ENCODE data around the gene APBA2. TPM values are rescaled to one million over a fixed set of nuclear protein-coding genes. Genes with fewer than 3 reads are reported as not detected.
A peak's percentile ranks its signal among the peaks of the same experiment; 100 is the strongest.

The APBA2 gene
- total RNA-seq, 1 donor from 2014 or later, result 35.8 TPM

GRCh38 chr15:28887339-28888174 lies 1.8 kb downstream of the APBA2 start:
- H3K36me3 Mint-ChIP-seq, result peaks cover 13% of the 10 kb centered on the region
- H3K4me2 ChIP-seq, result peak overlapping the region; percentile 86
- peak overlapping the region; percentile 56 for H3K4me3 ChIP-seq
- peaks cover 25% of the 10 kb centered on the region for H3K27me3 ChIP-seq
- peaks cover 60% of the 10 kb centered on the region for H3K79me2 ChIP-seq (ENCODE audit: low read depth)
- peaks cover 7% of the 10 kb centered on the region for H3K27me3 Mint-ChIP-seq (ENCODE audit: insufficient read depth, low read depth)
- no peak overlapping the region for H3K27ac ChIP-seq
- H3K4me3 Mint-ChIP-seq, result peak overlapping the region; percentile 89
- no peak overlapping the region for H3K9ac ChIP-seq
- peaks cover 40% of the 10 kb centered on the region for H3K4me1 Mint-ChIP-seq
- no peaks in the 10 kb centered on the region for H3K36me3 ChIP-seq
- DNase-seq (ENCODE audit: low spot score), result no peak
- H3K9me3 Mint-ChIP-seq, result peaks cover 5% of the 10 kb centered on the region
- H4K20me1 ChIP-seq (ENCODE audit: low read depth), result peaks cover 27% of the 10 kb centered on the region
- H3K4me1 ChIP-seq, result peaks cover 30% of the 10 kb centered on the region
- no peak for TF ChIP-seq CTCF (IDR thresholded peaks at IDR 0.05)
- TF ChIP-seq EZH2phosphoT487 (IDR thresholded peaks at IDR 0.05), result no peak
- TF ChIP-seq EZH2 (IDR thresholded peaks at IDR 0.05), result no peak
- H3F3A ChIP-seq (ENCODE audit: low read depth), result no peaks in the 10 kb centered on the region
- H2AFZ ChIP-seq (replicated peaks), result no peak overlapping the region
- peak overlapping the region; percentile 95 for H3K27ac Mint-ChIP-seq
- H3K9me3 ChIP-seq (ENCODE audit: low read depth), result no peaks in the 10 kb centered on the region

GRCh38 chr15:28888302-28888894 lies 2.6 kb downstream of the APBA2 start:
- Mint-ChIP-seq H3K4me1 (peaks cover 40% of the 10 kb centered on the region), H3K9me3 (peaks cover 5% of the 10 kb centered on the region), H3K36me3 (peaks cover 17% of the 10 kb centered on the region), H3K4me3 (peak overlapping the region; percentile 89), H3K27me3 (ENCODE audit: insufficient read depth, low read depth) (peaks cover 7% of the 10 kb centered on the region), H3K27ac (no peak overlapping the region)
- peaks cover 30% of the 10 kb centered on the region for H3K4me1 ChIP-seq
- H3K79me2 ChIP-seq (ENCODE audit: low read depth), result peaks cover 68% of the 10 kb centered on the region
- no peaks in the 10 kb centered on the region for H3K9me3 ChIP-seq (ENCODE audit: low read depth)
- H3K4me3 ChIP-seq, result no peak overlapping the region
- H2AFZ ChIP-seq (replicated peaks), result no peak overlapping the region
- H3K36me3 ChIP-seq, result no peaks in the 10 kb centered on the region
- no peak overlapping the region for H3K27ac ChIP-seq
- peaks cover 30% of the 10 kb centered on the region for H4K20me1 ChIP-seq (ENCODE audit: low read depth)
- H3K27me3 ChIP-seq, result peaks cover 25% of the 10 kb centered on the region
- DNase-seq (ENCODE audit: low spot score), result no peak
- H3F3A ChIP-seq (ENCODE audit: low read depth), result no peaks in the 10 kb centered on the region
- TF ChIP-seq CTCF (IDR thresholded peaks at IDR 0.05) (no peak), EZH2 (IDR thresholded peaks at IDR 0.05) (no peak), EZH2phosphoT487 (IDR thresholded peaks at IDR 0.05) (no peak)
- H3K4me2 ChIP-seq, result no peak overlapping the region
- H3K9ac ChIP-seq, result no peak overlapping the region

GRCh38 chr15:28888900-28889299 lies 3.1 kb downstream of the APBA2 start:
- no peaks in the 10 kb centered on the region for H3F3A ChIP-seq (ENCODE audit: low read depth)
- peaks cover 40% of the 10 kb centered on the region for H3K4me1 Mint-ChIP-seq
- H3K4me1 ChIP-seq, result peaks cover 30% of the 10 kb centered on the region
- H3K9me3 Mint-ChIP-seq, result peaks cover 5% of the 10 kb centered on the region
- H2AFZ ChIP-seq (replicated peaks), result no peak overlapping the region
- DNase-seq (ENCODE audit: low spot score), result no peak
- peaks cover 31% of the 10 kb centered on the region for H4K20me1 ChIP-seq (ENCODE audit: low read depth)
- H3K9me3 ChIP-seq (ENCODE audit: low read depth), result no peaks in the 10 kb centered on the region
- peaks cover 24% of the 10 kb centered on the region for H3K27me3 ChIP-seq
- peaks cover 17% of the 10 kb centered on the region for H3K36me3 Mint-ChIP-seq
- no peak overlapping the region for H3K4me2 ChIP-seq
- H3K27ac Mint-ChIP-seq, result no peak overlapping the region
- H3K4me3 ChIP-seq, result no peak overlapping the region
- TF ChIP-seq EZH2phosphoT487 (IDR thresholded peaks at IDR 0.05) (no peak), CTCF (IDR thresholded peaks at IDR 0.05) (no peak), EZH2 (IDR thresholded peaks at IDR 0.05) (no peak)
- no peak overlapping the region for H3K4me3 Mint-ChIP-seq
- peaks cover 7% of the 10 kb centered on the region for H3K27me3 Mint-ChIP-seq (ENCODE audit: insufficient read depth, low read depth)
- no peaks in the 10 kb centered on the region for H3K36me3 ChIP-seq
- H3K9ac ChIP-seq, result no peak overlapping the region
- H3K79me2 ChIP-seq (ENCODE audit: low read depth), result peaks cover 73% of the 10 kb centered on the region
- no peak overlapping the region for H3K27ac ChIP-seq
